ENCODE data around the gene GLMN. TPM values are rescaled to one million over a fixed set of nuclear protein-coding genes. Genes with fewer than 3 reads are reported as not detected.

Gene GLMN
- polyA plus RNA-seq, 4 donors, result 17.4 to 34.6 (median 22.3) TPM

- DNase-seq (ENCODE audit: low read depth in 4 of 4, low spot score in 2 of 4), result no peak
These were observed 96.8 kb downstream of the GLMN start for GRCh38 chr1:92201973-92202372.

Other genes starting within 250 kb of the GLMN start
- gene SETSIP, start 223.6 kb downstream of the GLMN start, polyA plus RNA-seq (ENCODE audit: insufficient read length in 4 of 4), result 1 to 10 TPM in 1 of 4 donors, under 1 TPM in 3; 0.29 to 1.0 (median 0.68) TPM
- 1 to 10 TPM; 5.2 to 9.4 (median 6.2) TPM for gene BTBD8, start 218.6 kb downstream of the GLMN start, polyA plus RNA-seq (ENCODE audit: insufficient read length in 4 of 4)
- under 1 TPM in 3 of 4 donors, not detected in 1; 0.18 to 0.21 (median 0.21) TPM for gene C1orf146, start 81.1 kb downstream of the GLMN start, polyA plus RNA-seq (ENCODE audit: insufficient read length in 4 of 4)
- 10 to 100 TPM; 27.7 to 34.7 (median 30.6) TPM for gene RPAP2, start 72 bp upstream of the GLMN start, polyA plus RNA-seq (ENCODE audit: insufficient read length in 4 of 4)
- under 1 TPM; 0.13 to 0.47 (median 0.26) TPM for gene GFI1, start 187.9 kb upstream of the GLMN start, polyA plus RNA-seq (ENCODE audit: insufficient read length in 4 of 4)